Measurements from ENCODE around the gene NADSYN1.
"Not testable (repeated sequence)": the region's sequence is repeated elsewhere in the genome, so short reads cannot be mapped to it uniquely, and the experiment has no call there.

Gene NADSYN1

GRCh38 chr11:71495286-71496230 is 42.6 kb downstream of the NADSYN1 start:
- DNase-seq = no peak

DNA sequence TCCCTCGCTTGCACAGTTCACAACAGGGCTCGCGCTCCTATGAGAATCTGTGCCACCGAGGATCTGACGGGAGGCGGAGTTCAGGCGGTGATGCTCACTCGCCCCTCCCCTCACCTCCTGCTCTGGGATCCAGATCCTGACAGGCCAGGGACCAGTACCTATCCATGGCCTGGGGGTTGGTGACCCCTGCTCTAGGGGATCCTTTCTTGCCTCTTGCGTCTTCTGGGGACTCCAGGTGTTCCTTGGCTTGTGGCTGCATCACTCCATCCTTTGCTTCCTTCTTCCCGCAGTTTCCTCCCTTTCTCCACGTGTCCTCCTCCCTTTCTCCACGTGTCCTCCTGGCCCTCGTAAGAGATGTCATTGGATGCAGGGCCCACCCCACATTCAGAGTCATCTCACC is 43.4 kb downstream of the NADSYN1 start:
- DNase-seq = no peak

GRCh38 chr11:71498091-71498490 is 45.1 kb downstream of the NADSYN1 start:
- DNase-seq = no peak

DNA sequence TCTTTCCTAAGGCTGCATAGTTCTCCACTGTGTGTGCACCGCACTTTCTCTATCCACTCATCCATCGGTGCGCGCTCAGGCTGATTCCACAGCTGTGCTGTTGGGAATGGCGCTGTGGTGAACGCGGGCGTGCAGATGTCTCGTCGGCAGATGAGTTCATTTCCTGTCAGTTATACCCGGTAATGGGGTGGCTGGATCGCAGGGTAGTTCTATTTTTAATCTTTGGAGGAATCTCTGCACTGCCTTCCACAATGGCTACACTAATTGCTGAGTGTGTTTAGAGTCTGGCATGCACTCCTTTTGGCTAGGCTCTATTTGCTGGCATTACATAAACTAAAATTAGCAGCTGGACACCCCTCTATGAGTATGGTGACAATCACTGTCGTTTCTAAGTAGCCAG is 46.1 kb downstream of the NADSYN1 start:
- DNase-seq = no peak

GRCh38 chr11:71499546-71499945 is 46.5 kb downstream of the NADSYN1 start:
- DNase-seq = no peak

GRCh38 chr11:71500601-71501021 is 47.6 kb downstream of the NADSYN1 start:
- DNase-seq = no peak

- DNase-seq = no peak
These were observed 48.3 kb downstream of the NADSYN1 start for GRCh38 chr11:71501071-71501985.

DNA sequence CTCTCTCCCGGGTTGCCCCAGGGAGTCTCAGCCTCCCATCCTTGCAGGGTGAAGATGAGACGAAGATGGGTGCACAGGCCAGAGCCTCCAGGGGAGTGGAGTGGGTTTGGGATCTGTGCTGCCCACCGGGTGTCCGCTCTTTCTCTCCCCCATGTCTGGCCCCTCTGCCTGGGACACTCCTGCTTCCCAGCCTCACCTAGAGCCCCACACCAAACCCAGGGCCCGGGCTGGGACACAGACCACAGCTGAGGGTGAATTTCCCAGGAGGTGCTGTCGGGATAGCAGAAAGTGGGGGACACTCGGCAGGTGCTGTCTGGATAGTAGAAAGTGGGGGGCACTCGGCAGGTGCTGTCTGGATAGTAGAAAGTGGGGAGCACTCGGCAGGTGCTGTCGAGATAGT is 49.0 kb downstream of the NADSYN1 start:
- DNase-seq = no peak

DNA sequence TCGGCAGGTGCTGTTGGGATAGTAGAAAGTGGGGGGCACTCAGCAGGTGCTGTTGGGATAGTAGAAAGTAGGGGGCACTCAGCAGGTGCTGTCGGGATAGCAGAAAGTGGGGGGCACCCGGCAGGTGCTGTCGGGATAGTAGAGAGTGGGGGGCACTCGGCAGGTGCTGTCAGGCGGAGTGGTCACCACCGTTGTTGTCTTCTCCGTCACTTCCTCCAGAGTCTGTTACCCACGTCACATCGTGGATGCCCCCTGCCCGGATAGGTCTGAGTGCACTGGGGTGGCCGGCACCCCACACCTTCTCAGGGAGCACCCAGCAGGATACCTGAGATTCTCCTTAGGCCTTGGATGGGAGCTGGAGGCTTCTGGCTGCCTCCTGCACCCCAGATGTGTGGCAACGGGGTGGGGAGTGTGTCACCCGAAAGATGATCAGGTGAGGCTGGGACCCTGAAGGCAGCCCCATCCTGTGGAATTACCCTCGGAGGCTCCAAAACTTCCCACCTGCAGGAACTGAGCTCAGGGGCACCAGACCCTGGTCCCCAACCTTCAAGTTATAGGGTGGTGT is 50.0 kb downstream of the NADSYN1 start:
- no peak for DNase-seq

GRCh38 chr11:71504531-71504930 is 51.5 kb downstream of the NADSYN1 start:
- DNase-seq = no peak

GRCh38 chr11:71505001-71505400 is 52.0 kb downstream of the NADSYN1 start:
- no peak for DNase-seq

GRCh38 chr11:71505781-71506180 is 52.8 kb downstream of the NADSYN1 start:
- DNase-seq = no peak

DNA sequence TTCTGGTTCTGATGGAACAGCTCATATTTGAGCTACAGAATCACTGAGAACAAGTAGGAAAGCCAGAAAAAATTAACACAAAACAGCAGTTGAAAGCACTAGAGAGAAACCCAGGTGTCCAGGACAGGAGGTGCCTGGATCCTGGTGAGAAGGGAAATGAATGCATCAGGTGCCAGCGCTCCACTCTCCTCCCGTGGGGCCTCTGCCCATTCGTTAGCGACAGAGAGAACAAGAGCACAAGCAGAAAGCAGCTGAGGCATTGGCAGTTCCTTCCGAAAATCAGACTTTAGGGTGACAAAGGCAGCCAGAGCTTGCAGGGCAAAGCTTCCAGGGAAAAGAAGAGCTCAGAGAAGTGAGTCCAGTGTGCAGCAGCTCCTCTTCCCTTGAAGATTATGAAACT is 54.1 kb downstream of the NADSYN1 start:
- DNase-seq = no peak

GRCh38 chr11:71518506-71519471 is 65.8 kb downstream of the NADSYN1 start:
- no peak for DNase-seq

GRCh38 chr11:71519546-71519945 is 66.5 kb downstream of the NADSYN1 start:
- no peak for DNase-seq

DNA sequence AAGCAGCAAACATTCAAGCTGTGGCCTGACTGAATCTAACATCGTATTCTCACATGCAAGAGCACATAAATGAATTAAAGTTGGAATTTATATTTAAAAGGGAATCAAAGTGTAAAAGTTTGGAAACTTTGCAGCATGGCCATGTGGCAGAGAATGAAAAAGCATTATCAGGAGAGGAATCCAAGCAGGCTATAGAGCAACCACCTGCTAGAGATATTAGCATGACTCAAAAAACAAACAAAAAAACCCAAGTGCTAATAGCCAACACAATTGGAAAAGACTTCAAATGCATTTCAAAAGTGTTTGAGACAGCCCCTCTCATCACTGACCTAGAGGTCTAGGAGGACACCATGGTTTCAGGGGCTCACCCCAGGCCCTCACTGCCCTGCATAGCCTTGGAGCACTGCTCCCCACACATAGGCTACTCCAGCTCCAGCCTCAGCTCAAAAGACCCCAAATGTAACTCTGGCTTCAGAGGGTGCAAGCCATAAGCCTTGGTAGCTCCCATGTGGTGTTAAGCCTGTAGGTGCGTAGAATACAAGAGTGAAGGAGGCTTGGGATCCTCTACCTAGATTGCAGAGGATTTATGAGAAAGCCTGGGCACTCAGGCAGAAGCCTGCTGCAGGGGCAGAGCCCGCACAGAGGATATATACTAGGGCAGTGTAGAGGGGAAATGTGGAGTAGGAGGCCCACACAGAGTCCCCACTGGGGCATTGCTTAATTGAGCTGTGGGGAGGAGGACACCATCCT is 72.4 kb downstream of the NADSYN1 start:
- no peak for DNase-seq

DNA sequence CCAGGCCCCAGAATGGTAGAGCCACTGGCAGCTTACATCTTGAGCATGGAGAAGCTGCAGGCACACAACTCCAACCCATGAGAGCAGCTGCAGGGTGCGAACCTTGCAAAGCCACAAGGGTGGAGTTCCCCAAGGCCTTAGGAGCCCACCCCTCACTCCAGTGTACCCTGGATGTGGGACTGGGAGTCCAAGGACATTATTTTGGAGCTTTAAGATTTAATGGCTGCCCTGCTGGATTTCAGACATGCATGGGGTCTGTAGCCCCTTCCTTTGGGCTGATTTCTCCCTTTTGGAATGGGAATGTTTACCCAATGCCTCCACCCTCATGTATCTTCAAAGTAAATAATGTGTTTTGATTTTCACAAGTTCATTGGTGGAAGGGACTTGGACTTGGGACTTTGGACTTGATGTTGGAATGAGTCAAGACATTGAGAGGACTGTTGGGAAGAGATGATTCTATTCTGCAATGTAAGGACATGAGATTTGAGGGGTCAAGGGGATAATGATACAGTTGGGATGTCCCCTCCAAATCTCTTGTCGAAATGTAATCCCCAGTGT is 73.0 kb downstream of the NADSYN1 start:
- DNase-seq = no peak

DNA sequence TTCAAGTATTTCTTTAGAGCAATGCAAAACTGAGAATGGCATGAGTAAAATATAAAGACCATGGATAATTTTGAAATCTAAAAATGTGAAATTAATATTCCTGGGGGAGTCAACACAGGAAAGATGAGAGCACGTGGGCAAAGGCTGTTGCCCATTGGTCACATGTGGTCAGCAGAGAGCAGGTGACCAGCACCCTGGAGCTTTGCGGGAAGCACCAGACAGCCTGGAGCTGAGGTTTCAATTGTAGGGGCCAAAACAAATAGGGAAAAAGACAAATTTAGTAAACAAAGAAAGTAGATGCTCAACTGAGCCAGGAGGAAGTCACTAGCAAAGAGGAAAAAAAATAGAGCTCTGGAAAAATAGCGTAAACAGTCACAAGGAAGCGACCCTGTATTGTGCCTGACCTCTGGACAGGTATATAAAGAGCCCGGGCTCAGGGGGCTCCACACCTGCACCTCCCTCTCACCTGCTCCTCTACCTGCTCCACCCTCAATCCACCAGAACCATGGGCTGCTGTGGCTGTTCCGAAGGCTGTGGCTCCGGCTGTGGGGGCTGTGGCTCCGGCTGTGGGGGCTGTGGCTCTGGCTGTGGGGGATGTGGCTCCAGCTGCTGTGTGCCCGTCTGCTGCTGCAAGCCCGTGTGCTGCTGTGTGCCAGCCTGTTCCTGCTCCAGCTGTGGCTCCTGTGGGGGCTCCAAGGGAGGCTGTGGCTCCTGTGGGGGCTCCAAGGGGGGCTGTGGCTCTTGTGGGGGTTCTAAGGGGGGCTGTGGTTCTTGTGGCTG is 74.0 kb downstream of the NADSYN1 start, which contains the start of gene KRTAP5-7:
Gene KRTAP5-7, plus strand, starts transcription at position 472 of the 780 bp plus-strand sequence. Its CDS starts 34 bp downstream, at position 506.
- not testable (repeated sequence) for DNase-seq

DNA sequence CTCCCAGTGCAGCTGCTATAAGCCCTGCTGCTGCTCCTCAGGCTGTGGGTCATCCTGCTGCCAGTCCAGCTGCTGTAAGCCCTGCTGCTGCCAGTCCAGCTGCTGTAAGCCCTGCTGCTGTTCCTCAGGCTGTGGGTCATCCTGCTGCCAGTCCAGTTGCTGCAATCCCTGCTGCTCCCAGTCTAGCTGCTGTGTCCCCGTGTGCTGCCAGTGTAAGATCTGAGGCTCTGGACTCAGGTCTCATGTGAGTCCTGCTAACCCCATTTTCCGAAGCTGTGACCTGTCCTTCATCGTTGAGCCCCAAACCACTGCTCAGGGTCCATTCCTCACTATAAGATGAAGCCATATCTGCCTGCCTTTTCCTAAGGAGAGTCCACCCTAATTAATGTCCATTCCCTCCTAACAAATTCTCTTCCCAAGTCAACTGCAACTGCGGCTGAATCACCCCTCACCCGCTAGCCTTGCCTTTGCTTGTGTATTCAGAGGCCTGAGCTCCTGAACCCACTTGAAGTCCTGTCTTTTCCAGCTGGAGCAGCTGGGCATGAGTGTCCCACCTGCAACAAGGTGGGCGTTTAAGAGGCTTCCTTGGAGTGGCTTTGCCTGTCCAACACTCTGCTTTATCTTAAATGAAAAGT is 74.7 kb downstream of the NADSYN1 start:
- DNase-seq = no peak
